ENCODE data around the gene ATP6V1G1. TPM values are rescaled to one million over a fixed set of nuclear protein-coding genes. Genes with fewer than 3 reads are reported as not detected.

The ATP6V1G1 gene
- total RNA-seq, 2 experiments from 2014 or later: 89.0 to 94.8 TPM

DNA sequence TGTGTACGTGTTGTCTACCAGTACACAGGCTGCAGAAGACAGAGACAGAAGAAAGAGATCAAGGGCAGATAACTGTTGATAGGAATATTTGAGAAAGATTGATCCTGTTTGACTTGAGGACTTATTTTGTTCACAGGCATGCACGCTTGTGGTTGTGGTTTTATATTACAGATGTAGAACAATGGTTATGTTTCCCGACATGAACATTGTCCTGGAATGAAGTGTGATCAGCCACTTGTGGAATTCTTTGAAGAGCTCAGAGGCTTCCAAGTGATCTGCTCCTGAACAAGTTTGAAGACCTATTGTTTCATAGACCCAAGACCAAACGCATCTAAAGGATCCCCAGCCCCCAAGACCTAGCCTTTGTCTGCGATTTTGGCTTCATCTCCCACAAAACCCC is 56.3 kb downstream of the ATP6V1G1 start:
- Mint-ChIP-seq H3K27ac (no peak overlapping the region), H3K36me3 (ENCODE audit: low read depth) (peaks cover 70% of the 10 kb centered on the region), H3K27me3 (no peaks in the 10 kb centered on the region), H3K9me3 (peaks cover 5% of the 10 kb centered on the region), H3K4me3 (no peak overlapping the region), H3K4me1 (peaks cover 2% of the 10 kb centered on the region)
- CTCF ChIA-PET: interaction anchor here (0.6 to 3.9 kb wide), 2 partner anchors 9 to 13 kb away, joined by 3 to 25 read pairs; no protein-coding TSS in a partner anchor
- DNase-seq: no peak
- POLR2A ChIA-PET: no interaction called here

Other genes with a start within 250 kb of the ATP6V1G1 start
- 100 to 1,000 TPM; 300 to 364 TPM for gene AKNA, start 199.8 kb upstream of the ATP6V1G1 start, total RNA-seq
- 1 to 10 TPM in 1 of 2 experiments, under 1 TPM in 1; 0.64 to 1.2 TPM for gene WHRN, start 82.3 kb upstream of the ATP6V1G1 start, total RNA-seq
- 10 to 100 TPM; 26.4 to 31.5 TPM for gene TMEM268, start 23.5 kb downstream of the ATP6V1G1 start, total RNA-seq
- not detected for gene TEX53, start 70.0 kb downstream of the ATP6V1G1 start, total RNA-seq
- under 1 TPM; 0.83 to 0.97 TPM for gene TEX48, start 94.4 kb downstream of the ATP6V1G1 start, total RNA-seq
- gene TNFSF15, start 218.3 kb downstream of the ATP6V1G1 start, total RNA-seq: 1 to 10 TPM; 2.0 to 2.5 TPM